Subcutaneous adipose tissue (tissue), 4 donors: ENCODE data around the gene TEX19. TPM values are rescaled to one million over a fixed set of nuclear protein-coding genes. Genes with fewer than 3 reads are reported as not detected.

Source experiments
- CTCF ChIP-seq: fragments of 450-650 bp; IDR thresholded peaks from one replicate; pipeline ENCODE4 v1.5.1; 2016; ENCODE audit warnings: low read depth, mild to moderate bottlenecking, control low read depth, antibody characterized with exemption, moderate library complexity
- total RNA-seq, 4 donors: library from RNA; depleted of rRNA; stranded (reverse); fragments of >200 nt; gene quantifications; one replicate each; pipeline ENCODE4 v1.1.0, GENCODE V29; 2016

TEX19 gene
- total RNA-seq, 4 donors from 2014 or later, result not detected

GRCh38 chr17:82400206-82400605 lies 41.2 kb downstream of the TEX19 start:
- no peak for TF ChIP-seq CTCF

- no peak for TF ChIP-seq CTCF
Measured at GRCh38 chr17:82400830-82401229, 41.8 kb downstream of the TEX19 start.

GRCh38 chr17:82402865-82403264 lies 43.8 kb downstream of the TEX19 start:
- no peak for TF ChIP-seq CTCF

- TF ChIP-seq CTCF, result no peak
Measured at GRCh38 chr17:82403662-82404660, 44.9 kb downstream of the TEX19 start.

- TF ChIP-seq CTCF, result no peak
Measured at GRCh38 chr17:82405051-82405450, 46.0 kb downstream of the TEX19 start.

GRCh38 chr17:82406131-82406671 lies 47.2 kb downstream of the TEX19 start:
- TF ChIP-seq CTCF, result no peak

- no peak for TF ChIP-seq CTCF
Measured at GRCh38 chr17:82407255-82407654, 48.2 kb downstream of the TEX19 start.
